ENCODE measurements around the gene GYS1. TPM values are rescaled to one million over a fixed set of nuclear protein-coding genes. Genes with fewer than 3 reads are reported as not detected.

GYS1 gene
- total RNA-seq, 1 donor = 43.2 TPM

DNA sequence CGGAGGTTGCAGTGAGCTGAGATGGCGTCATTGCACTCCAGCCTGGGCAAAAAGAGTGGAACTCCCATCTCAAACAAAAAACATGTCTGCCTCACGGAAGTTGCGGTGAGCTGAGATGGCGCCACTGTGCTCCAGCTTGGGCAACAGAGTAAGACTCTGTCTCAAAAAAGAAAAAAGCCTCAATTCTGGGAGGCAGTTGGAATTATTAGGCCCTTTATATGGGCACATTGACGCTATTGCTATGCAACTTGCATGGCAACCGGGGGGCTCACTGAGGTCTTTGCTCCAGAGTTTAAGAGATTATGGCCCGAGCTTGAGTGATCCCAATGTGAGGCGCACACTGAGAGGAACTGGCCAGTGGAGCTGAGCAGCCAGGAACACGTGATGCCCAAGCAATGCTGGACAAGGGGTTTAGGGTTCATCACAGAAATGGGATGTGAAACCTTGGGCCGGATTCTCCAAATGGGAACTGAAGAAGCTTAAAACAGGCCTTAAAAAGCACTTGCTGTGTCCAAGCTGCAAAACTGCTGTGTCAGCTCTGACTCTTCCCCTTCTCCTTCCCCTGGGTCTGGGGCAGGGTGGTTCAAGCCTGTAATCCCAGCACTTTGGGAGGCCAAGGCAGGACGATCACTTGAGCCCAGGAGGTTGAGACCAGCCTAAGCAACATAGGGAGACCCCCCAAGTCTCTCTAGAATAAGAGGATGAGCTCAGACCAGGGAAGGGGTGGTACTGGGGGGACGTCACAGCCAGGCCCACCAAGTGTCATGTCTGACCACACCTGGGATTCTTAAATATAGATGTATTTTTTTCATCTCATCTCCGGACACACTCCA lies 25.5 kb downstream of the GYS1 start:
- DNase-seq (ENCODE audit: low read depth) = peak; percentile 81
- TF ChIP-seq, protein P1, sequence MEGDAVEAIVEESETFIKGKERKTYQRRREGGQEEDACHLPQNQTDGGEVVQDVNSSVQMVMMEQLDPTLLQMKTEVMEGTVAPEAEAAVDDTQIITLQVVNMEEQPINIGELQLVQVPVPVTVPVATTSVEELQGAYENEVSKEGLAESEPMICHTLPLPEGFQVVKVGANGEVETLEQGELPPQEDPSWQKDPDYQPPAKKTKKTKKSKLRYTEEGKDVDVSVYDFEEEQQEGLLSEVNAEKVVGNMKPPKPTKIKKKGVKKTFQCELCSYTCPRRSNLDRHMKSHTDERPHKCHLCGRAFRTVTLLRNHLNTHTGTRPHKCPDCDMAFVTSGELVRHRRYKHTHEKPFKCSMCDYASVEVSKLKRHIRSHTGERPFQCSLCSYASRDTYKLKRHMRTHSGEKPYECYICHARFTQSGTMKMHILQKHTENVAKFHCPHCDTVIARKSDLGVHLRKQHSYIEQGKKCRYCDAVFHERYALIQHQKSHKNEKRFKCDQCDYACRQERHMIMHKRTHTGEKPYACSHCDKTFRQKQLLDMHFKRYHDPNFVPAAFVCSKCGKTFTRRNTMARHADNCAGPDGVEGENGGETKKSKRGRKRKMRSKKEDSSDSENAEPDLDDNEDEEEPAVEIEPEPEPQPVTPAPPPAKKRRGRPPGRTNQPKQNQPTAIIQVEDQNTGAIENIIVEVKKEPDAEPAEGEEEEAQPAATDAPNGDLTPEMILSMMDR (IDR thresholded peaks at IDR 0.05; ENCODE audit: insufficient read depth, low read depth, low read length) = no peak
- H3K4me3 ChIP-seq (ENCODE audit: low read depth, low read length) = peak overlapping the region; percentile 81

- TF ChIP-seq, protein P1 (IDR thresholded peaks at IDR 0.05; ENCODE audit: insufficient read depth, low read depth, low read length) = no peak
- DNase-seq (ENCODE audit: low read depth) = peak; percentile 13
- H3K4me3 ChIP-seq (ENCODE audit: low read depth, low read length) = peak overlapping the region; percentile 81
These were observed 26.4 kb downstream of the GYS1 start for GRCh38 chr19:48966541-48967345.

GRCh38 chr19:48965806-48966540 lies 27.1 kb downstream of the GYS1 start:
- TF ChIP-seq, protein P1 (IDR thresholded peaks at IDR 0.05; ENCODE audit: insufficient read depth, low read depth, low read length) = no peak
- peak overlapping the region; percentile 81 for H3K4me3 ChIP-seq (ENCODE audit: low read depth, low read length)
- peak; percentile 77 for DNase-seq (ENCODE audit: low read depth)

DNA sequence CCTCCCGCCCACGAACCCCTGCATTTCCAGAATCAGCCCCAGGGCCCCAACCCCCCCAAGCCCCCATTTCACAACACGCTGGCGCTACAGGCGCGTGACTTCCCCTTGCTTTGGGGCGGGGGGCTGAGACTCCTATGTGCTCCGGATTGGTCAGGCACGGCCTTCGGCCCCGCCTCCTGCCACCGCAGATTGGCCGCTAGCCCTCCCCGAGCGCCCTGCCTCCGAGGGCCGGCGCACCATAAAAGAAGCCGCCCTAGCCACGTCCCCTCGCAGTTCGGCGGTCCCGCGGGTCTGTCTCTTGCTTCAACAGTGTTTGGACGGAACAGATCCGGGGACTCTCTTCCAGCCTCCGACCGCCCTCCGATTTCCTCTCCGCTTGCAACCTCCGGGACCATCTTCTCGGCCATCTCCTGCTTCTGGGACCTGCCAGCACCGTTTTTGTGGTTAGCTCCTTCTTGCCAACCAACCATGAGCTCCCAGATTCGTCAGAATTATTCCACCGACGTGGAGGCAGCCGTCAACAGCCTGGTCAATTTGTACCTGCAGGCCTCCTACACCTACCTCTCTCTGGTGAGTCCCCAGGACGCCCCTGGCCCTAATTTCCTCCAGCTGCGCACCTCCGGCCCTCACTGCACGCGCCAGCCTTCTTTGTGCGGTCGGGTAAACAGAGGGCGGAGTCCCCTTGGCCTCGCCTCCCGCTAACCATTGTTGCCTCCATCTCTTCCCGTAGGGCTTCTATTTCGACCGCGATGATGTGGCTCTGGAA lies 27.9 kb downstream of the GYS1 start, which contains the start of gene FTL:
Gene FTL, plus strand, starts transcription at position 270 of the 766 bp plus-strand sequence. Its CDS starts 199 bp downstream, at position 469.
- peak; percentile 98 for DNase-seq (ENCODE audit: low read depth)
- H3K4me3 ChIP-seq (ENCODE audit: low read depth, low read length) = peak within 1 kb of the TSS; percentile 81
- TF ChIP-seq, protein P1 (IDR thresholded peaks at IDR 0.05; ENCODE audit: insufficient read depth, low read depth, low read length) = no peak

- DNase-seq (ENCODE audit: low read depth) = peak; percentile 72
- TF ChIP-seq, protein P1 (IDR thresholded peaks at IDR 0.05; ENCODE audit: insufficient read depth, low read depth, low read length) = no peak
- peak overlapping the region; percentile 34 for H3K4me3 ChIP-seq (ENCODE audit: low read depth, low read length)
These were observed 28.7 kb downstream of the GYS1 start for GRCh38 chr19:48964205-48965039.
